Measurements from ENCODE around the gene ATMIN. TPM values are rescaled to one million over a fixed set of nuclear protein-coding genes. Genes with fewer than 3 reads are reported as not detected.

ATMIN gene
- total and polyA plus RNA-seq, 4 donors: 6.8 to 17.8 (median 12.3) TPM

DNA sequence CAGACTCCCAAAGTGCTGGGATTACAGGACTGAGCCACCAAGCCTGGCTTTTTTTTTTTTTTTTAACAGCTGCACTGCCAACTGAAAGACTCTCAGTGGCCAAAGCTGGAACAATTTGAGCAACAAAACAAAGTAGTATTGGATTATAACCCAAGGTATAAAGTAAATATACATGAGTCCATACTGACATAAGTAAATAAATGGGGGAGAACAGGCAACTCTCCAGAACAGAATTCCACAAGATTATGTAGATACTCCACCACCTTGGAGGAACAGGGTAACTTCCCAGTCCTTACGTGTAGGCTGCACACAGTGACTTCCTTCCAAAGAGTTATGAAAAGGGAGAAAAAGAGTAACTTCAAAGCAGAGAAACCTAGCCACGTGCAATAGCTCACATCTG, 44.7 kb upstream of the ATMIN start:
- Histone ChIP-seq H3K36me3 (ENCODE audit: control insufficient read depth in 4 of 4, insufficient read depth in 3 of 4, low read depth in 1 of 4, low read length in 3 of 4) (no peaks in the 10 kb centered on the region), H3K4me1 (ENCODE audit: control insufficient read depth in 4 of 4, insufficient read depth in 4 of 4, low read length in 3 of 4) (peaks cover 14 to 84% (median 55%) of the 10 kb centered on the region in 4 donors), H3K27ac (ENCODE audit: low read depth in 1 of 2, low read length in 2 of 2) (peak overlapping the region; percentile 77 to 83), H3K4me3 (ENCODE audit: low read depth in 1 of 3, low read length in 3 of 3) (no peak overlapping the region), H3K9me3 (ENCODE audit: control insufficient read depth in 4 of 4, low read length in 3 of 4) (no peaks in the 10 kb centered on the region), H3K9ac (ENCODE audit: low read depth in 1 of 2, low read length in 2 of 2) (no peak overlapping the region), H3K27me3 (ENCODE audit: control insufficient read depth in 4 of 4, insufficient read depth in 4 of 4, low read length in 3 of 4) (no peaks in the 10 kb centered on the region)
- TF ChIP-seq GABPA (IDR thresholded peaks at IDR 0.05 in 1 of 2, conservative IDR thresholded peaks at IDR 0.05 in 1 of 2) (no peak), FOXA1 (IDR thresholded peaks at IDR 0.05) (no peak), ATF3 (IDR thresholded peaks at IDR 0.05) (no peak), REST (IDR thresholded peaks at IDR 0.05) (no peak), TAF1 (conservative IDR thresholded peaks at IDR 0.05) (no peak), HNF4G (IDR thresholded peaks at IDR 0.05) (no peak), NR2F2 (IDR thresholded peaks at IDR 0.05) (no peak), RXRA (IDR thresholded peaks at IDR 0.05) (no peak), HNF4A (conservative IDR thresholded peaks at IDR 0.05) (no peak), FOXA2 (IDR thresholded peaks at IDR 0.05) (no peak), EGR1 (IDR thresholded peaks at IDR 0.05; ENCODE audit: low read depth in 2 of 2) (no peak), SP1 (IDR thresholded peaks at IDR 0.05) (no peak), JUND (IDR thresholded peaks at IDR 0.05) (no peak)
- TF ChIP-seq, protein P1, sequence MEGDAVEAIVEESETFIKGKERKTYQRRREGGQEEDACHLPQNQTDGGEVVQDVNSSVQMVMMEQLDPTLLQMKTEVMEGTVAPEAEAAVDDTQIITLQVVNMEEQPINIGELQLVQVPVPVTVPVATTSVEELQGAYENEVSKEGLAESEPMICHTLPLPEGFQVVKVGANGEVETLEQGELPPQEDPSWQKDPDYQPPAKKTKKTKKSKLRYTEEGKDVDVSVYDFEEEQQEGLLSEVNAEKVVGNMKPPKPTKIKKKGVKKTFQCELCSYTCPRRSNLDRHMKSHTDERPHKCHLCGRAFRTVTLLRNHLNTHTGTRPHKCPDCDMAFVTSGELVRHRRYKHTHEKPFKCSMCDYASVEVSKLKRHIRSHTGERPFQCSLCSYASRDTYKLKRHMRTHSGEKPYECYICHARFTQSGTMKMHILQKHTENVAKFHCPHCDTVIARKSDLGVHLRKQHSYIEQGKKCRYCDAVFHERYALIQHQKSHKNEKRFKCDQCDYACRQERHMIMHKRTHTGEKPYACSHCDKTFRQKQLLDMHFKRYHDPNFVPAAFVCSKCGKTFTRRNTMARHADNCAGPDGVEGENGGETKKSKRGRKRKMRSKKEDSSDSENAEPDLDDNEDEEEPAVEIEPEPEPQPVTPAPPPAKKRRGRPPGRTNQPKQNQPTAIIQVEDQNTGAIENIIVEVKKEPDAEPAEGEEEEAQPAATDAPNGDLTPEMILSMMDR (IDR thresholded peaks at IDR 0.05; ENCODE audit: low read depth, low read length, missing input control): no peak
- DNase-seq (ENCODE audit: low spot score): no peak
- 50% methylated on average over 2 of the region's 2 CpGs for WGBS

GRCh38 chr16:80991792-80992430, 43.7 kb upstream of the ATMIN start:
- Histone ChIP-seq H3K9ac (ENCODE audit: low read depth in 1 of 2, low read length in 2 of 2) (peak overlapping the region in 1 of 2 donors; percentile 58), H3K27ac (ENCODE audit: low read depth in 1 of 2, low read length in 2 of 2) (peak overlapping the region; percentile 77 to 83), H3K4me1 (ENCODE audit: control insufficient read depth in 4 of 4, insufficient read depth in 4 of 4, low read length in 3 of 4) (peaks cover 12 to 80% (median 54%) of the 10 kb centered on the region in 4 donors), H3K9me3 (ENCODE audit: control insufficient read depth in 4 of 4, low read length in 3 of 4) (no peaks in the 10 kb centered on the region), H3K36me3 (ENCODE audit: control insufficient read depth in 4 of 4, insufficient read depth in 3 of 4, low read depth in 1 of 4, low read length in 3 of 4) (no peaks in the 10 kb centered on the region), H3K27me3 (ENCODE audit: control insufficient read depth in 4 of 4, insufficient read depth in 4 of 4, low read length in 3 of 4) (no peaks in the 10 kb centered on the region), H3K4me3 (ENCODE audit: low read depth in 1 of 3, low read length in 3 of 3) (no peak overlapping the region)
- WGBS: 30% methylated on average over 6 of the region's 6 CpGs
- DNase-seq (ENCODE audit: low spot score): no peak
- peak; percentile 26 for TF ChIP-seq JUND (IDR thresholded peaks at IDR 0.05)
- TF ChIP-seq HNF4A (conservative IDR thresholded peaks at IDR 0.05): peak; percentile 59 to 80
- no peak for TF ChIP-seq TAF1 (conservative IDR thresholded peaks at IDR 0.05)
- TF ChIP-seq ATF3 (IDR thresholded peaks at IDR 0.05): no peak
- peak; percentile 69 for TF ChIP-seq SP1 (IDR thresholded peaks at IDR 0.05)
- peak; percentile 64 for TF ChIP-seq YY1 (IDR thresholded peaks at IDR 0.05)
- TF ChIP-seq REST (IDR thresholded peaks at IDR 0.05): no peak
- peak; percentile 91 for TF ChIP-seq FOXA1 (IDR thresholded peaks at IDR 0.05)
- TF ChIP-seq MAX (IDR thresholded peaks at IDR 0.05): peak; percentile 24
- TF ChIP-seq HNF4G (IDR thresholded peaks at IDR 0.05): peak; percentile 40
- no peak for TF ChIP-seq NR2F2 (IDR thresholded peaks at IDR 0.05)
- no peak for TF ChIP-seq EGR1 (IDR thresholded peaks at IDR 0.05; ENCODE audit: low read depth in 2 of 2)
- TF ChIP-seq, protein P2, sequence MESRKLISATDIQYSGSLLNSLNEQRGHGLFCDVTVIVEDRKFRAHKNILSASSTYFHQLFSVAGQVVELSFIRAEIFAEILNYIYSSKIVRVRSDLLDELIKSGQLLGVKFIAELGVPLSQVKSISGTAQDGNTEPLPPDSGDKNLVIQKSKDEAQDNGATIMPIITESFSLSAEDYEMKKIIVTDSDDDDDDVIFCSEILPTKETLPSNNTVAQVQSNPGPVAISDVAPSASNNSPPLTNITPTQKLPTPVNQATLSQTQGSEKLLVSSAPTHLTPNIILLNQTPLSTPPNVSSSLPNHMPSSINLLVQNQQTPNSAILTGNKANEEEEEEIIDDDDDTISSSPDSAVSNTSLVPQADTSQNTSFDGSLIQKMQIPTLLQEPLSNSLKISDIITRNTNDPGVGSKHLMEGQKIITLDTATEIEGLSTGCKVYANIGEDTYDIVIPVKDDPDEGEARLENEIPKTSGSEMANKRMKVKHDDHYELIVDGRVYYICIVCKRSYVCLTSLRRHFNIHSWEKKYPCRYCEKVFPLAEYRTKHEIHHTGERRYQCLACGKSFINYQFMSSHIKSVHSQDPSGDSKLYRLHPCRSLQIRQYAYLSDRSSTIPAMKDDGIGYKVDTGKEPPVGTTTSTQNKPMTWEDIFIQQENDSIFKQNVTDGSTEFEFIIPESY (IDR thresholded peaks at IDR 0.05): peak; percentile 22

All from liver (tissue), 9 donors.